DND-41 (cell line): ENCODE measurements around the gene PPP2R2D.

Experiments used
- ATAC-seq: fragments of 200-7000 bp; cut with Tn5 transposase; 3 replicates; pipeline ENCODE4 v1.9.1; 2021; ENCODE audit warnings: low read depth; ENCODE audit not compliant: insufficient read depth
- DNase-seq: peaks from one replicate; pipeline ENCODE4 v3.0.0-alpha.2; 2020
- H2AFZ ChIP-seq: 2 replicates; pipeline ENCODE4 v1.6.0; 2012; ENCODE audit warnings: low read depth, low read length
- H3K27ac ChIP-seq: 2 replicates; pipeline ENCODE4 v1.5.1; 2012; ENCODE audit warnings: low read length, inconsistent platforms
- H3K27me3 ChIP-seq: fragments of 200-600 bp; sonication (generic); 2 replicates; pipeline ENCODE4 v1.6.0; 2012; ENCODE audit warnings: low read length, mild to moderate bottlenecking, inconsistent platforms; ENCODE audit not compliant: insufficient read depth, poor library complexity
- H3K36me3 ChIP-seq: 2 replicates; pipeline ENCODE4 v1.5.1; 2012; ENCODE audit warnings: low read length, inconsistent platforms; ENCODE audit not compliant: insufficient read depth
- H3K4me1 ChIP-seq: 2 replicates; pipeline ENCODE4 v1.5.1; 2012; ENCODE audit warnings: mild to moderate bottlenecking, low read length; ENCODE audit not compliant: insufficient read depth
- H3K4me2 ChIP-seq: 2 replicates; pipeline ENCODE4 v1.6.0; 2012; ENCODE audit warnings: mild to moderate bottlenecking, moderate library complexity, low read length, inconsistent platforms; ENCODE audit not compliant: insufficient read depth
- H3K4me3 ChIP-seq, 2 experiments: fragments of 200-600 bp in 1 of 2; shearing (Covaris generic) in 1 of 2; 2 replicates each; pipeline ENCODE4 v1.5.1; 2012 to 2016; ENCODE audit warnings: inconsistent platforms in 2 of 2, low read length in 2 of 2, mild to moderate bottlenecking in 2 of 2, low read depth in 1 of 2, moderate library complexity in 1 of 2
- H3K79me2 ChIP-seq: 2 replicates; pipeline ENCODE4 v1.6.0; 2012; ENCODE audit warnings: low read length, inconsistent platforms; ENCODE audit not compliant: insufficient read depth
- H3K9ac ChIP-seq: 2 replicates; pipeline ENCODE4 v1.6.0; 2012; ENCODE audit warnings: low read depth, mild to moderate bottlenecking, inconsistent platforms, low read length, moderate library complexity
- H3K9me3 ChIP-seq: 2 replicates; pipeline ENCODE4 v1.5.1; 2012; ENCODE audit warnings: low read length, moderate library complexity, mild to moderate bottlenecking, inconsistent platforms; ENCODE audit not compliant: insufficient read depth, severe bottlenecking
- H4K20me1 ChIP-seq: 2 replicates; pipeline ENCODE4 v1.6.0; 2012; ENCODE audit warnings: low read length; ENCODE audit not compliant: insufficient read depth
- CTCF ChIP-seq: IDR thresholded peaks from 2 replicates; pipeline ENCODE4 v1.5.1; 2012; ENCODE audit warnings: borderline replicate concordance, low read length, moderate library complexity, mild to moderate bottlenecking; ENCODE audit not compliant: poor library complexity, severe bottlenecking; ENCODE audit errors: extremely low read depth
- EZH2 ChIP-seq: IDR thresholded peaks from 3 replicates; pipeline ENCODE4 v1.6.1; 2012; ENCODE audit warnings: borderline replicate concordance, low read depth, mild to moderate bottlenecking, moderate library complexity, low read length, inconsistent platforms; ENCODE audit not compliant: severe bottlenecking

Gene PPP2R2D

GRCh38 chr10:131931981-131932380, 31.2 kb downstream of the PPP2R2D start:
- DNase-seq (no peak), ATAC-seq (no peak)
- H3K27me3 ChIP-seq: no peaks in the 10 kb centered on the region
- peaks cover 30% of the 10 kb centered on the region for H3K36me3 ChIP-seq
- H3K4me2 ChIP-seq: no peak overlapping the region
- peaks cover 97% of the 10 kb centered on the region for H3K79me2 ChIP-seq
- no peak overlapping the region for H3K9ac ChIP-seq
- H3K9me3 ChIP-seq: no peaks in the 10 kb centered on the region
- H3K4me1 ChIP-seq: peaks cover 9% of the 10 kb centered on the region
- no peak for TF ChIP-seq CTCF
- TF ChIP-seq EZH2: no peak
- H4K20me1 ChIP-seq: peaks cover 83% of the 10 kb centered on the region
- H3K27ac ChIP-seq: no peak overlapping the region
- no peak overlapping the region for H2AFZ ChIP-seq
- H3K4me3 ChIP-seq: no peak overlapping the region

DNA sequence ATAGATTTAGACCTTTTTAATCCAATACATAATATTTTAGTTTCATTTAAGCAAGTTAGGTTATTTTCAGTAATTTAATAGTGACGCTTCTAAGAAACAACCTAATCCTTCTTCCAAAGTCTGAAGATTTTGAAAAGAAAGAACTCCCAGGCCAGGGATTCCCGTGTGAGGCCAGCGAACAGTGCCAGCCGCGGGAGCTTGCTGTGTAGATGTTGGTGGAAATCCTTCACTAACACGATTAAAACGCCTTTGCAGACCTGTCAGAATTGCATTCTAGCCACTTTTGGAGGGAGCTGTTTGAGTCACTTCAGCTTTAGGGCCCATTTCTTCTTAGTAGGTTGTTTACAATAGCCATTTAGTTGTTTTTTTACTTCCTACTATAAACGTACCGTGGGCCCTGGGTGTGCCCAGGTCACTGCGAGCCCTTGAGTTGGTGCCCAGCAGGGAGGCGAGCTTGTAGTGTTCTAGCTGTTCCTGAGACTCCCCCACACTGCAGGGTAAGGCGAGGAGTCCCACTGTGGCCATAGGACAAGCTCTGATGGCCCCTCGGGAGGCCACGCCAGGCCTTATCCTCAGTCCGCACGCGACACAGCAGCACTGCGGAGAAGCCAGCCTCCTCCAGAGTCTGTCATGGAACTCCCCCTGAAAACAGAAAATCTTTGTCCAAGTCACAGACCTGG, 32.3 kb downstream of the PPP2R2D start:
- Histone ChIP-seq H3K4me3 (no peak overlapping the region), H2AFZ (no peak overlapping the region), H3K4me2 (no peak overlapping the region), H3K4me1 (peaks cover 9% of the 10 kb centered on the region), H3K9ac (no peak overlapping the region), H3K79me2 (peaks cover 95% of the 10 kb centered on the region), H3K36me3 (peaks cover 41% of the 10 kb centered on the region), H3K9me3 (no peaks in the 10 kb centered on the region), H4K20me1 (peaks cover 81% of the 10 kb centered on the region), H3K27me3 (no peaks in the 10 kb centered on the region), H3K27ac (no peak overlapping the region)
- DNase-seq (no peak), ATAC-seq (no peak)
- TF ChIP-seq EZH2: no peak

GRCh38 chr10:131933696-131934086, 32.9 kb downstream of the PPP2R2D start:
- no peak for TF ChIP-seq EZH2
- TF ChIP-seq CTCF: no peak
- peaks cover 80% of the 10 kb centered on the region for H4K20me1 ChIP-seq
- H3K27me3 ChIP-seq: no peaks in the 10 kb centered on the region
- H3K4me3 ChIP-seq: no peak overlapping the region
- H3K4me1 ChIP-seq: peaks cover 9% of the 10 kb centered on the region
- H3K79me2 ChIP-seq: peaks cover 90% of the 10 kb centered on the region
- H3K4me2 ChIP-seq: no peak overlapping the region
- ATAC-seq (no peak), DNase-seq (no peak)
- H3K27ac ChIP-seq: no peak overlapping the region
- no peaks in the 10 kb centered on the region for H3K9me3 ChIP-seq
- no peak overlapping the region for H3K9ac ChIP-seq
- peaks cover 46% of the 10 kb centered on the region for H3K36me3 ChIP-seq
- H2AFZ ChIP-seq: no peak overlapping the region

GRCh38 chr10:131934769-131935168, 34.0 kb downstream of the PPP2R2D start:
- peaks cover 81% of the 10 kb centered on the region for H3K79me2 ChIP-seq
- H3K36me3 ChIP-seq: peaks cover 52% of the 10 kb centered on the region
- ATAC-seq (no peak; the same call in 2 of the 3 replicates), DNase-seq (no peak)
- no peak overlapping the region for H3K4me2 ChIP-seq
- H3K9me3 ChIP-seq: no peaks in the 10 kb centered on the region
- TF ChIP-seq EZH2: no peak
- TF ChIP-seq CTCF: no peak
- H3K27me3 ChIP-seq: no peaks in the 10 kb centered on the region
- no peak overlapping the region for H3K4me3 ChIP-seq
- H2AFZ ChIP-seq: no peak overlapping the region
- H3K9ac ChIP-seq: no peak overlapping the region
- peak overlapping the region; percentile 18 for H3K27ac ChIP-seq
- peaks cover 9% of the 10 kb centered on the region for H3K4me1 ChIP-seq
- H4K20me1 ChIP-seq: peaks cover 72% of the 10 kb centered on the region
